ENCODE results near the gene CCDC12.

DNA sequence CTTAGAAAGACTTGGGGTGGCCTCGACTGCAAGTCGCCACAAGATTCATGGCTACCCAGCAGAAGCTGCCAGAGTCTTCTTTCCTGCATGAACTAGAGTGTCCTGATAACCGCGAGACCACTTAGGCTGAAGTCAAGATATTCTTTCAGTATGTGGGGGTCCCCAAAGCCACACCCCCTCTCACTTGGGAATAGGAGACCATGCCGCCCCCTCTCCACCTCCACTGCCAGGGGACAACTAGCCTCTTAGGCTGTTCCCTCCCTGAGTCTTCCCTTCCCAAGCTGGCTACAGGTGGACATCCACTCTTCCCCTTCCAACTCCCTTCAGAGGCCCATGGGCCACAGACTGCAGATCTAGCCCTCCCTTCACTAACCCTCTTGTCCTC is 1.3 kb upstream of the CCDC12 start:
- TF ChIP-seq POLR2AphosphoS5 (IDR thresholded peaks at IDR 0.05; ENCODE audit: low read depth, low read length), result no peak
- no peak for TF ChIP-seq POLR2A (IDR thresholded peaks at IDR 0.05; ENCODE audit: low read depth, low read length)

Measured in GM12892 (cell line).